NCI-H146 treated with DMSO at 0.1 percent for 48 hours (cell line): ENCODE results near the gene LDLRAD4.

Experiments
- DNase-seq: peaks from one replicate; lab custom pipeline; 2025; ENCODE audit not compliant: unreplicated experiment; lab: John Stamatoyannopoulos, UW

The LDLRAD4 gene

GRCh38 chr18:13218368-13218991, at the start of gene LDLRAD4:
Gene LDLRAD4, plus strand, starts transcription at chr18:13218760.
- no peak for DNase-seq

GRCh38 chr18:13173578-13174145, 44.9 kb upstream of the LDLRAD4 start:
- no peak for DNase-seq

- no peak for DNase-seq
These were observed 43.3 kb upstream of the LDLRAD4 start for GRCh38 chr18:13175266-13175665.

GRCh38 chr18:13175754-13176210, 42.8 kb upstream of the LDLRAD4 start:
- DNase-seq = no peak

- no peak for DNase-seq
These were observed 41.7 kb upstream of the LDLRAD4 start for GRCh38 chr18:13176847-13177246.

- no peak for DNase-seq
These were observed 40.4 kb upstream of the LDLRAD4 start for GRCh38 chr18:13178197-13178596.

- DNase-seq = no peak
These were observed 39.6 kb upstream of the LDLRAD4 start for GRCh38 chr18:13178976-13179375.

- DNase-seq = no peak
These were observed 38.9 kb upstream of the LDLRAD4 start for GRCh38 chr18:13179566-13180113.

GRCh38 chr18:13180614-13181375, 37.8 kb upstream of the LDLRAD4 start:
- peak; percentile 25 for DNase-seq

GRCh38 chr18:13181765-13182164, 36.8 kb upstream of the LDLRAD4 start:
- no peak for DNase-seq

- DNase-seq = no peak
These were observed 35.2 kb upstream of the LDLRAD4 start for GRCh38 chr18:13183359-13183758.

- no peak for DNase-seq
These were observed 34.8 kb upstream of the LDLRAD4 start for GRCh38 chr18:13183790-13184189.

GRCh38 chr18:13184396-13184795, 34.2 kb upstream of the LDLRAD4 start:
- no peak for DNase-seq

- no peak for DNase-seq
These were observed 32.8 kb upstream of the LDLRAD4 start for GRCh38 chr18:13185675-13186198.

- DNase-seq = no peak
These were observed 31.9 kb upstream of the LDLRAD4 start for GRCh38 chr18:13186687-13187086.

- DNase-seq = no peak
These were observed 31.1 kb upstream of the LDLRAD4 start for GRCh38 chr18:13187498-13187897.

- DNase-seq = no peak
These were observed 27.5 kb upstream of the LDLRAD4 start for GRCh38 chr18:13191031-13191430.

- no peak for DNase-seq
These were observed 26.8 kb upstream of the LDLRAD4 start for GRCh38 chr18:13191779-13192178.

- DNase-seq = no peak
These were observed 25.6 kb upstream of the LDLRAD4 start for GRCh38 chr18:13192970-13193369.

- DNase-seq = no peak
These were observed 24.3 kb upstream of the LDLRAD4 start for GRCh38 chr18:13194239-13194638.

GRCh38 chr18:13198701-13199100, 19.9 kb upstream of the LDLRAD4 start:
- DNase-seq = no peak

- no peak for DNase-seq
These were observed 19.4 kb upstream of the LDLRAD4 start for GRCh38 chr18:13199169-13199568.
